Measurements from ENCODE around the gene F7. TPM values are rescaled to one million over a fixed set of nuclear protein-coding genes. Genes with fewer than 3 reads are reported as not detected.

Gene F7
- total RNA-seq, 1 donor from 2014 or later = 0.06 TPM

GRCh38 chr13:113087923-113088690 lies 17.5 kb upstream of the F7 start:
- no peak for TF ChIP-seq CTCF (conservative IDR thresholded peaks at IDR 0.05; ENCODE audit: low read depth, low read length)
- no peak for DNase-seq (ENCODE audit: low read depth)
- H3K4me3 ChIP-seq (ENCODE audit: low read depth, low read length) = no peak overlapping the region

GRCh38 chr13:113088691-113089020 lies 16.9 kb upstream of the F7 start:
- no peak for TF ChIP-seq CTCF (conservative IDR thresholded peaks at IDR 0.05; ENCODE audit: low read depth, low read length)
- H3K4me3 ChIP-seq (ENCODE audit: low read depth, low read length) = no peak overlapping the region
- DNase-seq (ENCODE audit: low read depth) = no peak

GRCh38 chr13:113089693-113090414 lies 15.7 kb upstream of the F7 start:
- no peak for TF ChIP-seq CTCF (conservative IDR thresholded peaks at IDR 0.05; ENCODE audit: low read depth, low read length)
- no peak overlapping the region for H3K4me3 ChIP-seq (ENCODE audit: low read depth, low read length)
- DNase-seq (ENCODE audit: low read depth) = no peak

GRCh38 chr13:113090415-113090770 lies 15.2 kb upstream of the F7 start:
- DNase-seq (ENCODE audit: low read depth) = no peak
- no peak for TF ChIP-seq CTCF (conservative IDR thresholded peaks at IDR 0.05; ENCODE audit: low read depth, low read length)
- no peak overlapping the region for H3K4me3 ChIP-seq (ENCODE audit: low read depth, low read length)

- no peak for TF ChIP-seq CTCF (conservative IDR thresholded peaks at IDR 0.05; ENCODE audit: low read depth, low read length)
- DNase-seq (ENCODE audit: low read depth) = no peak
- H3K4me3 ChIP-seq (ENCODE audit: low read depth, low read length) = no peak overlapping the region
These were observed 14.8 kb upstream of the F7 start for GRCh38 chr13:113090806-113091205.

GRCh38 chr13:113091211-113091771 lies 14.3 kb upstream of the F7 start:
- no peak for DNase-seq (ENCODE audit: low read depth)
- no peak for TF ChIP-seq CTCF (conservative IDR thresholded peaks at IDR 0.05; ENCODE audit: low read depth, low read length)
- H3K4me3 ChIP-seq (ENCODE audit: low read depth, low read length) = no peak overlapping the region
